Islet precursor cell (in vitro differentiated cells): Measurements from ENCODE around the gene ACER3.
"Not testable (repeated sequence)": the region's sequence is repeated elsewhere in the genome, so short reads cannot be mapped to it uniquely, and the experiment has no call there.

Source experiments
- DNase-seq: peaks from one replicate; pipeline ENCODE4 v3.0.0-alpha.2; 2018

The ACER3 gene

DNA sequence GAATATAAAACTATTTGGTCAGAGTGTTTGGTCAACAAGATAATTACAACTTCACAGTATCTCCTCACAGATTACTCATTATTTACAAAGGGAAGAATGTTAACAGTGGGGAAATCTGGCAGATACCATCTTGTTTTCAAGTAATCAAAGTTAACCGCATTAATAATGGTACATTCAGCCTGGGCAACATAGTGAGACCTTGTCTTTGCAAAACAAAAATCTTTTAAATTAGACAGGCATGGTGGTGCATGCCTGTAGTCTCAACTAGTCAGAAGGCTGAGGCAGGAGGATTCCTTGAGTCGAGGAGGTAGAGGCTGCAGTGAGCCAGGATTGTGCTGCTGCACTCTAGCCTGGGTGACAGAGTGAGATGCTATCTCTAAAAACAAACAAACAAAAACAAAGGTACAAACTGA, 78.5 kb downstream of the ACER3 start:
- DNase-seq: no peak

GRCh38 chr11:76944225-76944624, 83.5 kb downstream of the ACER3 start:
- DNase-seq: no peak

DNA sequence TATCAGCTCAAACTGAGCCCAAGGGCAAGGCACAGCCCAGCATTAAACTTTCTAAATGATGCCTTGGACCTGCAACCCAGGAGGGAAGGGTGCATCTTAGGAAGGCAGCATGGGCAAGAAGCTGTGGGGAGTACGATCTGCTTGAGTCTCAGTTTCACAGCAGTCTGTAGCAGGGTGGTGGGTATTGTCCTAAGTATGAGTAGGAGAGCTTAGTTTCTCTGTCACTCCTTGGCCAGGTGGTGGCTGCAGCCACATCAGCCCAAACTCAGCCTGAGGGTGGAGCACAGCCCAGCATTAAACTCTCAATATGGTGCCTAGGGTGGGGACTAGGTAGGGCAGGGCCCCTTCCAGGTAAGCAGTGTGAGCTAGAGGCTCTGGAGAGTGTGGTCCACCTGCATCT, 85.5 kb downstream of the ACER3 start:
- no peak for DNase-seq

- DNase-seq: no peak
Observed at GRCh38 chr11:76947190-76947589, 86.5 kb downstream of the ACER3 start.

DNA sequence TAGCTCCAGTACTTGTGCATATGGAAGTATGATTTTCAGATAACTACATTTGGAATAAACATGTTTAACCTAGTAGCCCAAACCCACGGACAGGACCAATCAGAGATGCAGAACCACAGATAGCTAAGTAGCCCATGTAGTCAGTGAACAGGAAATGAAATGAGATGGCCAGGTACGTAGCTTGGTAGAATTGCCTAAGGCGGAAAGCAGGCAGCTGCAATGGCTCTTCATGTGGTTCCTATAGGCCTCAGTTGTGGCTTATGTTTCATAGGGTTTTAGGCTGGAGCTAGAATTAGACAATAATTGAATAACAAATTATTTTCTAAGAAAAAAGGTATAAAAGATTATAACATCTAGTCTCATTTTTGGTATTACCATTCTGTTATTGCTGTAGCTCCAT, 87.1 kb downstream of the ACER3 start:
- DNase-seq: no peak

- no peak for DNase-seq
Observed at GRCh38 chr11:76955459-76956114, 94.9 kb downstream of the ACER3 start.

DNA sequence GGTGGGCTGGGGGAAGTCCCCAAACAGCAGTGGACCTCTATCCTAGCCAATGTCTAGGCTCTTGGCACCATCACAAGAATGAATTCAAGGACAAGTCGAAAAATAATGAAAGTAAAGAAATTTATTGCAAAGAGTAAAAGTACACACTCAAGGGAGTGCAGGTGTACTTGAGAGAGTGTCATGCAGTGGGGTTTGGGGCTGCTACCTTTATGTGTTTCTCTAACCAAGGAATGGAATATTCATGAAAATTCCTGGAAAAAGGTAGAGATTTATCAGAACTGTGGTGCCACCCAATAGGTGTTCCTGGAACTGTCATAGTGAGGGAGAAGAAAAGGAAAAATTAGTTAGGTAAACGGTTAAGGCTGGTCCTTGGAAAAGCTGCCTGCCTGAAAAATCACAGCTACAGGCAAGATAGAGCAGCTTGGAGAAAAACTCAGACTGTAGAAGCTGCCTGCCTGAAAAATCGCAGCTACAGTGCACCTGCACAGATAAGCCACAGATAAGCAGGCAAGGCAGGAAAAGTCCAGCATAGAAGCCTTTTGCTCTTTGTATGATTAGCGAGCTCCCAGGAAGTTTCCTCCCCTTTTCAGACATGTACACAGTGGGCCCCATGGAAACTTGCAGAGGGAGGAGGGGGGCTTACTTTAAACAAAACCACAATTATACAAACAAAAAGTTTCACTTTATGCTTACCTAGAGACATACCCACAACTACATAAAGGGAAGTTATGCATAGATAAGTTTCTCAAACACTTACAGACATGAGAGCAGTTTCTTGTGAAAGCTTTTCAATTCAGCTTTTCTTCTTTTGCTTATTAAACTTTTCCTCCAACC, 102.1 kb downstream of the ACER3 start:
- DNase-seq: no peak

DNA sequence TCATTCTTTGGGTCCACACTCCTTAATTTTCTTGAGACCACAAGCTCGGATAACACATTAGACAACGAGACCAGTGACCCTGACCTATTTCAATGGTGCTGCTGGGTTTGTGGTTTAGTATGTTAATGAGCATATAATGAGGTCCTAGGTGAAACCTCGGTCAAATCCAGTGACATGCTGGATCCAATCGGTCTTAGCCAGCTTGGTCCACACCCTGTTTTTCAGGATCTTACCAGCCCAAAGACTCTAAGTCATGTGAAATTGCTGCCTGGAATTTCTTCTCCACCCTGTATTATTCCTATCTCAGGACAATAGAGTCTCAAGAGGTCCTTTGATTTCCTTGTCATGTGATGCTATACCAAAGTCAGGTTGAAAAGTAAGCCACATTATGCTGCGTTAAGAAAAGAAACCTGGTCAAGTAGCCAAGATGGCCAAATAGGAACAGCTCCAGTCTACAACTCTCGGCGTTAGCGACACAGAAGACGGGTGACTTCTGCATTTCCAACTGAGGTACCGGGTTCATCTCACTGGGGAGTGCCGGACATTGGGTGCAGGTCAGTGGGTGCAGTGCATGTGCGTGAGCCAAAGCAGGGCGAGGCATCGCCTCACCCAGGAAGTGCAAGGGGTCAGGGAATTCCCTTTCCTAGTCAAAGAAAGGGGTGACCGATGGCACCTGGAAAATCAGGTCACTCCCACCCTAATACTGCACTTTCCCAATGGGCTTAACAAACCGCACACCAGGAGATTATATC, 102.9 kb downstream of the ACER3 start:
- not testable (repeated sequence) for DNase-seq

GRCh38 chr11:76972051-76972450, 111.3 kb downstream of the ACER3 start:
- no peak for DNase-seq

GRCh38 chr11:76974179-76974891, 113.6 kb downstream of the ACER3 start:
- DNase-seq: no peak

DNA sequence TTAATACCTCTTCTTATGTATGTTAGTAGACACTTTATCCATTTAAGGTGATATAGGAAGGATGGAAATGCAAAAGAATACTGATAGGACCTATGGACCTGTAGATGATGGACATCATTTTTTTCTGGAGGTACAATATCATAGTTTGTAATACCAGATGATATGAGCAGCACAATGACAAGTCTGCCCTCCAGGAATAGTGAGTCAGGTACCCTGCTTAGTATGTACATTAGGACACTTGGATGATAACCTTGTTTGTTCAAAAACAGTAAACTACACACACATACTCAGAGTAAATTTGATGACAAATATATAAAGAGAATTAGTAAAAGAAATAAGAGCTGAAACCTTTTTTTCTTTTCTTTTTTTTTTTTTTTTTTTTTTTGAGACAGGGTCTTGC, 114.8 kb downstream of the ACER3 start:
- DNase-seq: no peak

- no peak for DNase-seq
Observed at GRCh38 chr11:76977791-76978190, 117.1 kb downstream of the ACER3 start.

DNA sequence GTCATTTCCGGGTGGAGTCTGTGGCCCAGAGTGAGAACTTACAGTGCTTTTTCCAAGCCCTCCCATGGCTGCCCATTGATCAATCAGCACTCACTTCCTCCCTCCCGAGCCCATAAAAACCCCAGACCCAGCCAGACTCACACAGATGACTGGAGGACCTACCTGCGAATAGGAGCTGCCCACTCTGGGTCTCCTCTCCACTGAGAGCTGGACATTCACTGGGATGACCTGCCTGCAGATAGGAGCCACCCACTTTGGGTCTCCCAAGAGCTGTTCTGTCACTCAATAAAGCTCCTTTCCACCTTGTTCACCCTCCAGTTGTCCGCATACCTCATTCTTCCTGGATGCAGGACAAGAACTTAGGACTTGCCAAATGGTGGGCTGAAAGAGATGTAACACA, 117.5 kb downstream of the ACER3 start:
- DNase-seq: no peak

GRCh38 chr11:76978818-76979217, 118.1 kb downstream of the ACER3 start:
- no peak for DNase-seq

DNA sequence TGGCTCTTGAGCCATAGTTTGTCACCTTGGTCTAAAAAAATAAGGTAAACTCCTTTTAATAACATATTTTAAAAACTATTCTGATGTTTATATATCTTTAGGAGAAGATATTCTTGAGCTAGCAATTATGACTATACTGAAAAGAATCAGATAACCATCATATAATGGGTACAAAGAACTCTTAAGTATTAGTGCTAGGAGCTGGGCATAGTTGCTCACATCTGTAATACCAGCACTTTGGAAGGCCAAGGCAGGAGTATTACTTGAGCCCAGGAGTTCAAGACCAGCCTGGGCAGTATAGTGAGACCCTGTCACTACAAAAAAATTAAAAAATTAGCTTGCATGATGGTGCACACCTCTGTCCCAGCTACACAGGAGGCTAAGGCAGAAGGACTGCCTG, 119.5 kb downstream of the ACER3 start:
- no peak for DNase-seq

GRCh38 chr11:76984743-76985142, 124.0 kb downstream of the ACER3 start:
- no peak for DNase-seq

DNA sequence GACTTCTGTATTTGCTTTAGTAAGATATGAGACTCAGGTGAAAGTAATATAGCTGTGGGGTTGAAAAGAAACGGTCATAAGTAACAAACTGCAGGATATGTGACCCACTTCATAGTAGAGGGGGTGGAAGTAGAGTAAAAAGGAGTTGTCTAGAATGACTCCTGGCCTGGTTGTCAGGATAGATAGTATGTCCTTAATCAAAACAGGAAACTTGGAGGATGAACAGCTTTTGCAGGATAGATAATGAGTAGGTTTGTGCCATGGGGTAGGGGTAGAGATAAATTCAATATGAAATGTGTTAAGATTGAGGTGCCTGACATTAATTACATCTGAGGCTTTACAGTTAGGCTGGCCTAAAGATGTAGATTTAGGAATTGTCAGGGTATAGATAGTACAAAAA, 126.5 kb downstream of the ACER3 start:
- no peak for DNase-seq

GRCh38 chr11:76990628-76991027, 129.9 kb downstream of the ACER3 start:
- no peak for DNase-seq

DNA sequence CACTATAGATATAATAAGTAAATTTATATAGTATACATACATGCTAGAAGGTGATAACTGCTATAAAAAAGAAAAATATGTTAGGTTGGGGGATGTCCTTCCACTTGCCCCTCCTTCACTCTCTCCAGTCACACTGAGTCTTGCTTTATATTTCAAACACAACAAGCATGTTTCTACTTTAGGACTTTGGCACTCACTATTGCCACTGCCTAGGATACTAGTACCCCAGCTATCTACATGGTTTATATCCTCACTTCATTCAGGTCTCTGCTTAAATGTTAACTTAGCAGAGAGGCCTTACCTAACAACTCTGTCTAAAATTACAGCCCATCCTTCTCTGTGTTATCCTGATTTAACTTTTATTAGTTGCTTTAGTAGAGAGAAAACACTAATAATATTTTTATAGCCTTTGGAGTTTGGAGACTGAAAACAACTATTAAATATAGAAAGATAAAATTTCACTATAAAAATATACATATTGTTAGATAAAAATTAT, 134.4 kb downstream of the ACER3 start:
- DNase-seq: no peak

DNA sequence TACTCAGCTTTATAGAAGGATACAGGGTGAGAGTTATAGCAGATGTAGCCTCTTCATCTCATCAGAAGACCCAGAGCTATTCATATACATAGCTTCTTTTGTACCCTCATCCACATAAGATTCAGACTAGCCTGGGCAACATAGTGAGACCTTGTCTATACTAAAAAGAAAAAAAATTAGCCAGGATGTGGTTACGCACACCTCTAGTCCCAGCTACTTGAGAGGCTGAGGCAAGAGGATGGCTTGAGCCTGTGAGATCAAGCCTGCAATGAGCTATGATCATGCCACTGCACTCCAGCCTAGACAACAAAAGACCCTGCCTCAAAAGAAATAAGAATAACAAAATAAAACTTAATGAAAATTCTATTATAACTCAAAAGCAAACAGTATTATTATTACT, 136.8 kb downstream of the ACER3 start:
- no peak for DNase-seq

DNA sequence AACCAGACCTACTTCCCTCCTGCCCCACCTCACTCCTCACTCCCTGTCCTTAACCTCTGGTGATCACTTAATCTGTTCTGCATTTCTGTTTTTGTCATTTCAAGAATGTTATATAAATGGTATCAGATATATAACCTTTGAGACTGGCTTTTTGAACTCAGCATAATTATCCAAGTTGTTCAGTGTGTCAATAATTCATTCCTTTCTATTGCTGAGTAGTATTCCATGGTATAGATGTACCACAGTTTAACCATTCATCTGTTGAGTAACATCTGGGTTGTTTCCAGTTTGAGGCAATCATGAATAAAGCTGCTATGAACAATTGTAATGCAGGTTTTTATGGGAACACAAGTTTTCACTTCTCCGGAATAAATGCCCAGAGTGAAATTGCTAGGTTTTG, 138.9 kb downstream of the ACER3 start:
- no peak for DNase-seq

DNA sequence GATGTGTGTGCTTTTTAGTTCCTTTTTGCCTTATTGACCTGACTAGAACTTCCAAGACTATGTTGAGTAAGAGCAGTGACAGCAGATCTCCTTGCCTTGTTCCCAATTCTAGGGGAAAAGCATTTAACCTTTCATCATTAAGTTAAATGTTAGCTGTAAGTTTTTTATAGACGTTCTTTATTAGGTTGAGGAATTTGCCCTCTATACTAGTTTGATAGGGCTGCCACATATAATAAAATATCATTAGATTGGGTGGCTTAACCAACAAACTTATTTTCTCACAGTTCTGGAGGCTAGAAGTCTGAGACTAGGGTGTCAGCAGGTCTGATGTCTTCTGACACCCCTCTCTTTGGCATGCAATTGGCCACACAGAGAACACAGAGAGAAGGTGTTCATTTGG, 140.9 kb downstream of the ACER3 start:
- no peak for DNase-seq

- DNase-seq: no peak
Observed at GRCh38 chr11:77002776-77003175, 142.1 kb downstream of the ACER3 start.
